GM12878 (cell line): ENCODE data around the gene RAB6D. TPM values are rescaled to one million over a fixed set of nuclear protein-coding genes. Genes with fewer than 3 reads are reported as not detected.

Experiments used
- ATAC-seq: fragments of 200-7000 bp; cut with Tn5 transposase; 3 replicates; pipeline ENCODE4 v1.9.1; 2020; ENCODE audit warnings: mild to moderate bottlenecking, moderate library complexity
- BruUV-seq: library from RNA; stranded (reverse); fragments of 400-500 nt; replicated peaks from 2 replicates; lab custom pipeline; 2021; lab: Mats Ljungman, UMichigan
- CTCF ChIA-PET: fragments of 300-600 bp; sonication (Branson Sonifier 250); formaldehyde crosslinking; extraction: SDS; loops from one replicate; lab custom pipeline; 2021; ENCODE audit warnings: inconsistent platforms; lab: Yijun Ruan, JAX
- POLR2A ChIA-PET: fragments of 350-600 bp; formaldehyde crosslinking; extraction: SDS; loops from one replicate; lab custom pipeline; 2021; ENCODE audit warnings: inconsistent platforms; lab: Charles Lee
- RAD21 ChIA-PET: fragments of 300-600 bp; sonication (Branson Sonifier 250); formaldehyde crosslinking; loops from one replicate; lab custom pipeline; 2023; ENCODE audit warnings: antibody characterized with exemption; ENCODE audit not compliant: unreplicated experiment; lab: Charles Lee
- SMC1A ChIA-PET: fragments of 300-600 bp; sonication (Branson Sonifier 250); formaldehyde crosslinking; loops from one replicate; lab custom pipeline; 2023; ENCODE audit not compliant: unreplicated experiment, uncharacterized antibody; lab: Charles Lee
- DNase-seq: peaks from one replicate; pipeline ENCODE4 v3.0.0-alpha.2; 2011; ENCODE audit warnings: low read depth, low spot score
- FAIRE-seq: peaks from 3 replicates; lab custom pipeline; 2011; peaks lifted over from hg19 to GRCh38; lab: Jason Lieb, UNC
- H2AFZ ChIP-seq: 2 replicates; pipeline ENCODE4 v1.6.0; 2011; ENCODE audit warnings: low read depth, low read length, control low read depth; ENCODE audit not compliant: control insufficient read depth
- H3K27ac ChIP-seq: 2 replicates; pipeline ENCODE4 v1.5.1; 2011; ENCODE audit warnings: control low read depth; ENCODE audit not compliant: control insufficient read depth, insufficient read depth
- H3K27me3 ChIP-seq, 2 experiments: replicated peaks in 1 of 2; 2 replicates each; pipeline versions ENCODE4 v1.6.0 to v1.6.1; 2011; ENCODE audit warnings: low read length in 1 of 2; ENCODE audit not compliant: control insufficient read depth in 2 of 2, insufficient read depth in 2 of 2
- H3K36me3 ChIP-seq, 2 experiments: 2 replicates each; pipeline ENCODE4 v1.5.1; 2011; ENCODE audit warnings: low read length in 1 of 2; ENCODE audit not compliant: control insufficient read depth in 2 of 2, insufficient read depth in 2 of 2
- H3K4me1 ChIP-seq: 2 replicates; pipeline ENCODE4 v1.6.1; 2011; ENCODE audit warnings: mild to moderate bottlenecking, low read length, moderate library complexity, mixed read lengths; ENCODE audit not compliant: control insufficient read depth, insufficient read depth
- H3K4me2 ChIP-seq: 2 replicates; pipeline ENCODE4 v1.6.0; 2011; ENCODE audit warnings: control low read depth; ENCODE audit not compliant: control insufficient read depth, insufficient read depth
- H3K4me3 ChIP-seq: fragments of 200-600 bp; sonication (generic); 2 replicates; pipeline ENCODE4 v1.5.1; 2016
- H3K79me2 ChIP-seq: 2 replicates; pipeline ENCODE4 v1.6.0; 2011; ENCODE audit warnings: low read length; ENCODE audit not compliant: control insufficient read depth, insufficient read depth
- H3K9ac ChIP-seq: 2 replicates; pipeline ENCODE4 v1.8.0; 2011; ENCODE audit warnings: low read length, control low read depth, mixed read lengths; ENCODE audit not compliant: control insufficient read depth, insufficient read depth
- H3K9me3 ChIP-seq: replicated peaks from 3 replicates; pipeline ENCODE4 v1.5.1; 2011; ENCODE audit warnings: mild to moderate bottlenecking, low read length; ENCODE audit not compliant: control insufficient read depth, insufficient read depth
- H4K20me1 ChIP-seq: 2 replicates; pipeline ENCODE4 v1.6.0; 2011; ENCODE audit not compliant: control insufficient read depth, insufficient read depth
- BACH1 ChIP-seq: fragments of 450-650 bp; IDR thresholded peaks from 2 replicates; pipeline ENCODE4 v1.6.1; 2017; ENCODE audit warnings: mild to moderate bottlenecking, borderline replicate concordance
- CHD2 ChIP-seq: IDR thresholded peaks from 2 replicates; pipeline ENCODE4 v1.6.1; 2011; ENCODE audit warnings: low read depth, low read length, improper control_type of control experiment, borderline replicate concordance
- EP300 ChIP-seq, 2 experiments: fragments of 150-350 bp in 1 of 2; IDR thresholded peaks; 2 replicates each; pipeline ENCODE4 v1.6.1; 2011 to 2012; ENCODE audit warnings: low read depth in 2 of 2, low read length in 2 of 2, borderline replicate concordance in 1 of 2, improper control_type of control experiment in 1 of 2, inconsistent platforms in 1 of 2; ENCODE audit not compliant: control insufficient read depth in 1 of 2
- FOXK2 ChIP-seq: fragments of 450-650 bp; IDR thresholded peaks from 2 replicates; pipeline ENCODE4 v1.6.1; 2017; ENCODE audit warnings: mild to moderate bottlenecking, moderate library complexity
- JUND ChIP-seq: IDR thresholded peaks from 2 replicates; pipeline ENCODE4 v1.6.1; 2012; ENCODE audit warnings: low read depth, mild to moderate bottlenecking, low read length, improper control_type of control experiment, moderate library complexity
- MYC ChIP-seq: IDR thresholded peaks from 2 replicates; pipeline ENCODE4 v1.6.1; 2011; ENCODE audit warnings: mild to moderate bottlenecking, low read length, moderate library complexity, inconsistent platforms; ENCODE audit not compliant: insufficient read depth, insufficient replicate concordance, insufficient read length, severe bottlenecking
- NR2C1 ChIP-seq: fragments of 450-650 bp; IDR thresholded peaks from 2 replicates; pipeline ENCODE4 v1.6.1; 2017; ENCODE audit warnings: antibody characterized with exemption, mild to moderate bottlenecking, moderate library complexity
- NR2C2 ChIP-seq: IDR thresholded peaks from 2 replicates; pipeline ENCODE4 v1.6.1; 2011; ENCODE audit warnings: borderline replicate concordance, low read depth; ENCODE audit not compliant: control insufficient read depth, insufficient read length
- SMAD5 ChIP-seq: IDR thresholded peaks from 2 replicates; pipeline ENCODE4 v1.6.1; 2016; ENCODE audit warnings: antibody characterized with exemption, low read depth
- STAT1 ChIP-seq: fragments of 450-650 bp; conservative IDR thresholded peaks from 2 replicates; pipeline ENCODE4 v1.6.1; 2014; ENCODE audit warnings: antibody characterized with exemption, mild to moderate bottlenecking
- TCF3 ChIP-seq: IDR thresholded peaks from 2 replicates; pipeline ENCODE4 v1.6.1; 2012; ENCODE audit warnings: low read depth, mild to moderate bottlenecking, low read length, borderline replicate concordance; ENCODE audit not compliant: insufficient read depth
- WRNIP1 ChIP-seq: IDR thresholded peaks from 2 replicates; pipeline ENCODE4 v1.6.1; 2011; ENCODE audit warnings: low read depth, low read length, improper control_type of control experiment, borderline replicate concordance
- in situ Hi-C: fragments of 300-500 bp; cut with MboI; formaldehyde crosslinking; loops from 9 replicates; pipeline ENCODE4 v1.14.3; 2018; ENCODE audit warnings: mixed read lengths
- intact Hi-C: fragments of 100-400 bp; cut with micrococcal nuclease; formaldehyde crosslinking; loops from one replicate; pipeline ENCODE4 v1.14.2; 2022; ENCODE audit not compliant: unreplicated experiment
- polyA plus RNA-seq, 11 experiments: library from polyadenylated mRNA; depleted of rRNA in 4 of 11; unstranded in 6 of 11; stranded (reverse) in 5 of 11; fragments of >200 nt; fragmentation: Nextera tagmentation in 4 of 11; fragmentation: Illumina TruSeq in 1 of 11; extraction: Ambion mirVana in 4 of 11; extraction: Trizol in 1 of 11; gene quantifications; 1 replicate in 1 of 11; 2 replicates in 10 of 11; pipeline versions ENCODE4 v1.2.1 to v1.2.3, GENCODE V29; 2011 to 2016; ENCODE audit warnings: inconsistent platforms in 2 of 11, missing spikeins in 2 of 11, low read depth in 1 of 11
- total RNA-seq, 4 experiments: library from RNA; depleted of rRNA in 3 of 4; stranded (reverse); fragments of >200 nt in 3 of 4; fragmentation: Illumina TruSeq in 1 of 4; extraction: Trizol in 1 of 4; gene quantifications; 2 replicates each; pipeline versions ENCODE4 v1.2.1 to v1.2.3, GENCODE V29; 2013 to 2021
- TF ChIP-seq, protein P1 (sequence below): IDR thresholded peaks from 2 replicates; pipeline ENCODE4 v1.6.1; 2012; ENCODE audit warnings: mild to moderate bottlenecking, low read depth, low read length

Gene RAB6D
- total and polyA plus RNA-seq, 10 of the 15 experiments (the other 5 are each of a cell fraction or from before 2014, with no cell fraction given): 0.03 to 0.11 (median 0.05) TPM; not detected in 6

DNA sequence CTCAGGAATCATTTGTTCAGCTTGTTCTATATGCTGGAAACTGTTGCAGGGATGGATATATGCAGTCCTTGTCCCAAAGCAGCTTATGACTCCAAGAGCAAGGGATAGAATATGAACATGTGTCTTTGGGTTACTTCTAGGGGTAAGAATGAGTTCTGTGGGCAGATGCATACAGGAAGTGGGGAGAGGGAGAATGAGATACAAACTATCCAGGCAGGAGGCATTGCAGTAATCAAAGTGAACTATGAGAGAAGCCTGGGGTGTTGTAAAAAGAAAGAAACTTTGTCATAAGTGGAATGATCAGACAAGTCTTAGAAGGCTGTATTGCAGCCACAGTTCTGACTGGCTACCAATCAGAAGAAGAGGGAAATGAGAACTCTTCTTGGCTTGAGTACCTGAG lies 44.8 kb upstream of the RAB6D start:
- Histone ChIP-seq H2AFZ (no peak overlapping the region), H3K9ac (no peak overlapping the region), H3K4me1 (no peaks in the 10 kb centered on the region), H3K27me3 (peaks cover 1 to 2% of the 10 kb centered on the region in 2 experiments; a peak in 2 of 4 replicates), H3K27ac (no peak overlapping the region), H4K20me1 (no peaks in the 10 kb centered on the region), H3K79me2 (no peaks in the 10 kb centered on the region), H3K4me2 (no peak overlapping the region), H3K9me3 (no peaks in the 10 kb centered on the region), H3K36me3 (no peaks in the 10 kb centered on the region), H3K4me3 (no peak overlapping the region)
- no TSS peak for BruUV-seq
- SMC1A ChIA-PET: no interaction called here
- intact Hi-C loops: no loop called here
- in situ Hi-C loops: loop anchor here (25.0 kb wide), 1 partner anchor 379 kb away; no protein-coding TSS in a partner anchor
- TF ChIP-seq NR2C1 (no peak), WRNIP1 (no peak), NR2C2 (no peak), MYC (no peak)
- RAD21 ChIA-PET: no interaction called here
- ATAC-seq: no peak
- CTCF ChIA-PET: no interaction called here
- no peak for DNase-seq
- POLR2A ChIA-PET: no interaction called here
- no peak for FAIRE-seq

DNA sequence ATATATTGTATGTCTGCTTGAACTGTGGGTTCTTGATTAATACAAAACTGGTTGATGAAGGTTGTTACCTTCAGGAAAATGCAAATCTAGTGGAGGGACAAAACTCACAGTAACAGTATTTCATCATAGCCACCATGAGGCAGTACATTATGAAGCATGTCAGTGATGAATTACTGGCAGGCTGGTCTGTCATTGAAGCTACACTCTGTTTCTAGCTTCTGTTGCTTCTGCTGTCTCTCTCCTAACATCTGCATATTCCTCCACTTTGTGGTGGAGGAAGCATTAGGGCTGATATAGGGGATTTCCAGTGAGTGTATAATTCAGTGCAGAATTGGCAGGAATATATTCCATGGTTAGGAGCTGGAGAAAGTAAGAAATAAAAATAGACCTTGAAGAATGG lies 44.2 kb upstream of the RAB6D start:
- BruUV-seq: no TSS peak
- POLR2A ChIA-PET: no interaction called here
- Histone ChIP-seq H3K27ac (no peak overlapping the region), H3K36me3 (no peaks in the 10 kb centered on the region), H3K79me2 (no peaks in the 10 kb centered on the region), H3K9me3 (no peaks in the 10 kb centered on the region), H3K4me2 (no peak overlapping the region), H3K9ac (no peak overlapping the region), H3K4me1 (no peaks in the 10 kb centered on the region), H3K4me3 (no peak overlapping the region), H4K20me1 (no peaks in the 10 kb centered on the region), H3K27me3 (peaks cover 1 to 2% of the 10 kb centered on the region in 2 experiments; a peak in 2 of 4 replicates), H2AFZ (no peak overlapping the region)
- SMC1A ChIA-PET: no interaction called here
- ATAC-seq: no peak
- CTCF ChIA-PET: no interaction called here
- in situ Hi-C loops (loop anchor here (25.0 kb wide), 1 partner anchor 379 kb away; no protein-coding TSS in a partner anchor), intact Hi-C loops (no loop called here)
- FAIRE-seq: no peak
- no peak for DNase-seq
- RAD21 ChIA-PET: no interaction called here
- TF ChIP-seq TCF3: no peak
- TF ChIP-seq, protein P1, sequence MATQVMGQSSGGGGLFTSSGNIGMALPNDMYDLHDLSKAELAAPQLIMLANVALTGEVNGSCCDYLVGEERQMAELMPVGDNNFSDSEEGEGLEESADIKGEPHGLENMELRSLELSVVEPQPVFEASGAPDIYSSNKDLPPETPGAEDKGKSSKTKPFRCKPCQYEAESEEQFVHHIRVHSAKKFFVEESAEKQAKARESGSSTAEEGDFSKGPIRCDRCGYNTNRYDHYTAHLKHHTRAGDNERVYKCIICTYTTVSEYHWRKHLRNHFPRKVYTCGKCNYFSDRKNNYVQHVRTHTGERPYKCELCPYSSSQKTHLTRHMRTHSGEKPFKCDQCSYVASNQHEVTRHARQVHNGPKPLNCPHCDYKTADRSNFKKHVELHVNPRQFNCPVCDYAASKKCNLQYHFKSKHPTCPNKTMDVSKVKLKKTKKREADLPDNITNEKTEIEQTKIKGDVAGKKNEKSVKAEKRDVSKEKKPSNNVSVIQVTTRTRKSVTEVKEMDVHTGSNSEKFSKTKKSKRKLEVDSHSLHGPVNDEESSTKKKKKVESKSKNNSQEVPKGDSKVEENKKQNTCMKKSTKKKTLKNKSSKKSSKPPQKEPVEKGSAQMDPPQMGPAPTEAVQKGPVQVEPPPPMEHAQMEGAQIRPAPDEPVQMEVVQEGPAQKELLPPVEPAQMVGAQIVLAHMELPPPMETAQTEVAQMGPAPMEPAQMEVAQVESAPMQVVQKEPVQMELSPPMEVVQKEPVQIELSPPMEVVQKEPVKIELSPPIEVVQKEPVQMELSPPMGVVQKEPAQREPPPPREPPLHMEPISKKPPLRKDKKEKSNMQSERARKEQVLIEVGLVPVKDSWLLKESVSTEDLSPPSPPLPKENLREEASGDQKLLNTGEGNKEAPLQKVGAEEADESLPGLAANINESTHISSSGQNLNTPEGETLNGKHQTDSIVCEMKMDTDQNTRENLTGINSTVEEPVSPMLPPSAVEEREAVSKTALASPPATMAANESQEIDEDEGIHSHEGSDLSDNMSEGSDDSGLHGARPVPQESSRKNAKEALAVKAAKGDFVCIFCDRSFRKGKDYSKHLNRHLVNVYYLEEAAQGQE: no peak
- TF ChIP-seq CHD2: no peak
- TF ChIP-seq BACH1: no peak
- TF ChIP-seq STAT1: no peak
- no peak for TF ChIP-seq FOXK2
- no peak for TF ChIP-seq EP300 (IDR thresholded peaks at IDR 0.05; ENCODE audit: borderline replicate concordance in 1 of 2, control insufficient read depth in 1 of 2, low read depth in 2 of 2, low read length in 2 of 2)
- no peak for TF ChIP-seq SMAD5
- TF ChIP-seq JUND: no peak
